Activated CD8-positive, alpha-beta memory T cell treated with anti-CD3 and anti-CD28 coated beads, Interleukin-2, amount 50 U/mL, for 1 hour (primary cell): ENCODE results near the gene LAMA3.
A peak's percentile ranks its signal among the peaks of the same experiment; 100 is the strongest.

Experiments
- DNase-seq: peaks from one replicate; pipeline ENCODE4 v3.0.0-alpha.2; 2020; ENCODE audit errors: extremely low read depth

Gene LAMA3

DNA sequence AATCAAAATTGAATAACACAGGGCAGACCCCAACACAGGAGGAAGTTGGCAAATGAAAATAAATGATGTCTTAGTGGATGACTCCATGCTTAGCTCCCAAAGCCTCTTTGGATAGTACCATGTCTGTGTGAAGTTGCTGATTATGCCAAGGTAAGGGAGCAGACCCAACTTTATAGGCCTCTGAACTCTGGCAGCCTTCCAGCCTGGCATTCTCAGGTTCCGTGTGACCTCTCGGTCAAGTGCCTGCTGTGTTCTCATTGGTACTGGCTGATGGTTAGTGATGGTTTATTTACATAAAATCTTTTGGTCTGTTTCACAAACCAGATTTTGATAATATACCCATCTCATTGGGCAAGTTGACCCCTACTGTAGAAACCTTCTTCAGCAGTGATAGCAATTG, 213.1 kb downstream of the LAMA3 start:
- DNase-seq, result no peak

DNA sequence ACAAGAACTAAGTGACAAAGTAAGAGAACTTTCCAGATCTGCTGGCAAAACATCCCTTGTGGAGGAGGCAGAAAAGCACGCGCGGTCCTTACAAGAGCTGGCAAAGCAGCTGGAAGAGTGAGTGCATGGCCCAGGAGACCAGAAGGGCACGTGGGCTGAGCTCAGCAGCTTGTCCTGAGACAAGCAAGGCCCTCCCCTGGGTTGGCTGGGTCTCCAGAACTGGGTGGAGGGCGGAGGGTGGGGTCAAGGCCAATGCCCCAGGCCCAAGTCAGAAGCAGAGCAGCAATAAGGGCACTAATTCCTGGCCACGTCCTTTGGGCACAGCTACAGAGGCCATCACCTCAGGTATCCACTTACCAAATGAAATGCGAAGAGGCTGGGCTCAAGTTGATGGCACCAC, 214.7 kb downstream of the LAMA3 start:
- DNase-seq, result no peak

DNA sequence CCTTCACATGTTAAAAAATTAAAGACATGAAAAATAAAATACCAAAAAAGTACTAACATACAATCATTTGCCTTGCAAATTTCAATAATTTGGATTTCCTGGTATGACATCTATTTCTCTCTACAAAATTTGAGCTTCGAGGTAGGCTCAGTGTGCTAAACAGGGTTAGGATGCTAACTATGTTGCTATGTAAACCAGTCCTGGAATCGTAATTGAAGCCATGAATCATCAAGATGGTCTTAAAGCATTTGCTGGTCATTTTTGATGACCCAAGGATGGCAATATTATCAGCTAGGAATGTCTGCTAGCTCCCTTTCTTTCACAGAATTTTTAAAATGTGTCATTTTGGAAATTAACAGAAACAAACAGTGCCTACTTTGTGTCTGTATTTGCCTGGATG, 217.4 kb downstream of the LAMA3 start:
- no peak for DNase-seq

DNA sequence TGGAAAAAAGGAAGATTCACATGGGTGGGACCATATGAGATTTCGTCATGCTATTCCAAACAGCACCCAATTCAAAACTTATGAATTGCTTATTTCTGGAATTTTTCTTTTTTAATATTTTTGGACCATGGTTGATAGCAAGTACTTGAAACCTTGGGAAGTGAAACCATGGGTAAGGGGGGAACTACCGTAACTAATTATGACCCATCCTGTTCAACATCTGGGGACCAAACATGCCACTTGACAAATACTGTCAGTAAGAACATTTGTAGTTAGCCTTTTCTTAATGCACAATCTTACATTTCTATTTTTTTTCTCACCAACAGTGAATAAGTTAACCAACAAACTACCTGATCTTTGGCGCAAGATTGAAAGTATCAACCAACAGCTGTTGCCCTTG, 219.6 kb downstream of the LAMA3 start:
- no peak for DNase-seq

DNA sequence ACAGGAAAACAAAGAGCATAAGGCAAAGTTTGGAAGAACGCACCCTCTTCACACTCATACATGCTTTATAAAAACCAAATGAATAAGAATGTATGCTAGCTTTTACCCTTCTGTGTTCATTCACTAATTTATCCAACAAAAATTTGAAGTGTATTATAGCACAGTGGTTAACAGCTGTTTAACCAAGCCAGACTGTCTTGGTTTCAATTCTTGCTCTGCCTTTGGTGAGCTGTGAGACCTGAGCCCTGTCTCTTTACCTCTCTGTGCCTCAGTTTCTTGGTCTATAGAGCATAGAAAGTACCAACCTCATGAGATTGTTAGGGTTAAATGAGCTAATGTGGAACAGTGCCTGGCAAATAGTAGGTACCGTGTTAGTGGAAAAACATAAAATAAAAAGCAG, 220.8 kb downstream of the LAMA3 start:
- no peak for DNase-seq

DNA sequence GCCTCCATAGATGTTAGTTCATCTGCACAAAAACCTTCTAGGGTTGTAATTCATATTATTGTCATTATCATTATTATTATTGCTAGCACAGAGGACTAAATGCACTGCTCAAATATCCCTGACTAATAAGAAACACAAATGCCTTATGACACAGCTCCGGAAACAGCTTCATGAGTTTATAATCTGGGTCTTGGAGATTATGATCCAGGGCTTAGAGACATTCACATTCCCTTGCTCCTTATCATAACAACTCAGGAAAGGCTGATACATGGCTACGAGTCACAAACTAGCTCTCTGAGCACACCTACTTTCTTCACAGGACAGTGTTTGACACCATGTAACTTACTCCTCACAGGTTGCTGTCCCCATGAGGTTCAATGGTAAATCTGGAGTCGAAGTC, 223.1 kb downstream of the LAMA3 start:
- DNase-seq, result no peak

DNA sequence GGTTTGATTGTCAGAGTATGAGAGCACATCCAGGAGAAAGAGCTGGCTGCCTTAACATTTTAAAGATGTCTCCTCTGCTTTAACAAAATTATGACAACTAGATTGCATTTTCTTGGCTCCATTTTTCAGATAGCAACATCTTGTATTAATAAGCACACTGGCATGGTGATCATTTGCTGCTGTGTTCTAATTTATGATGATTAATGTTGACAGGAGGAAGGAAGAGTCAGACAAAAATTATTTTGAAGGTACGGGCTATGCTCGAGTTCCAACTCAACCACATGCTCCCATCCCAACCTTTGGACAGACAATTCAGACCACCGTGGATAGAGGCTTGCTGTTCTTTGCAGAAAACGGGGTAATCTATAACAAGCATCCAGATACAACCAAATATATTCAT, 227.1 kb downstream of the LAMA3 start:
- DNase-seq, result no peak

DNA sequence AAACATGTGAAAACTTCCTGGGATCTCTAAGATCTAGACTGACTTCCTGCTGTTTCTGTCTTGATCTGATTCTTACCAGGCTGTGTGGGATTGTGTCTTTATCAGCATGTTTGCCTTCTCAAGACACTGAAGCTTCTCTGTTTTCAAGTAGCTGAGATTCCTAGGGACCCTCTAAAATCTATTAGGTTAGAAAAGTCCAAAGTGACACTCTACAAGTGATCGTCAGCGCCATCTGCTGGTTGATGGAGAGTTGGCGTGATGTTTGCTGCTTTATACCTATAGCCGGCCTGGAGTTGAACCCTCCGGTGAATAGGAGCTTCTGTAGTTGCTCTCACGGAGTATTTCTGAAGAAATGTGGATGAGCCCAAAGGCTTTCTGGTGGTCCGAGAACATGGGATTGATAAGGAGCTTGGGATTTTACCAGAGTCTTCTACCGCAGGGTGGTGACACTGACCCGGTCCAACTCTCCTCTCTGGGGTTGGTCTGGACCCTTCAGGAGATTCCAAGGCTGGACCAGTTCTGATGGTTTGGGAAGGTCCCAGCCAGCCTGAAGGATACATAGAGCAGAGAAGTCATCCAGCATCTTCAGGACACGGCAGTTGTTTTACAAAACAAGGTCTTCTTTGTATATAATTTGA, 229.3 kb downstream of the LAMA3 start:
- peak; percentile 67 for DNase-seq

DNA sequence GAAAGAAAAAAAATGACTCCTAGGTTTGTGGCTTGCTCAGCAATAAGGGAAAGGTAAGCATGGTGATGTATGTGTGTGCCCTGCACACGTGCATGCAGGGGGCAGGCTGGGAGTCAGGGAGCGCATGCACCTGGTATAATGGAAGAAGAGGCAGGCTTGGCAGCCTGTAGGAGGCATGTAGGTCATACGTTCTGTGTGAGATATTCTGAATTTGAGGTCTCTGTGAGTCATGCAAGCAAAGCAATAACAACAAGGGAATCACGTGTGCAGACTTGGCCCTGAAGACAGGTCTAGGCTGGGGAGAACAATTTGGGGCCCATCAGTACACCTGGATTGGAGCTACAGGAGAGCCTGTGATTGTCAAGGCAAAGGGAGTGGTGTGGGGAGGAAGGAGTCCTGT, 230.8 kb downstream of the LAMA3 start:
- no peak for DNase-seq

DNA sequence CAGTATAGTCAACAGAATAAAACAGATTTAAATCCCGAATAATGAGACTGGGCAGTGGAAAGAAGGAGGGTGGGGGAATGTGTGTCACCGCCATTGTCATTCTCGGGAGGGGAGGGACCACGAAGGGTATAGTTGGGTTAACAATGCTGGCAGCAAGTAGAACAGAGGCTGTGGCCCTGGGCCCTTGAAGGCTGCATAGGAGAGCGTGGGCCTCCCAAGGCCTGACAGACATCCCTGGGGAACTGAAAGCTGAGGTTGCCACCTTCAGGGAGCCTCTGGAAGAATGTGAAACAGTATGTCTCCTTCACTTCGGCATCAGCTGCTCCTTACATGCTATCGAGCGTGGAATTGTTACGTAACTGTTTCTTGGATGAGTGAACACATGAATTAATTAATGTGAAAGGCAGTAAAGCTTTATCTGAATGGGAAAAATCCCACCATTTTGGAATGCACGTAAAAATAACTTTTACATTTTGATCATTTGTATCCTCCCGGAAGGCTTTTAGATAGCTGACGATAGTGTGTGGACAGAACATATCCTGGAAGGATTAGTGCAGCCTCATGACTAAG, 232.5 kb downstream of the LAMA3 start:
- DNase-seq, result no peak

DNA sequence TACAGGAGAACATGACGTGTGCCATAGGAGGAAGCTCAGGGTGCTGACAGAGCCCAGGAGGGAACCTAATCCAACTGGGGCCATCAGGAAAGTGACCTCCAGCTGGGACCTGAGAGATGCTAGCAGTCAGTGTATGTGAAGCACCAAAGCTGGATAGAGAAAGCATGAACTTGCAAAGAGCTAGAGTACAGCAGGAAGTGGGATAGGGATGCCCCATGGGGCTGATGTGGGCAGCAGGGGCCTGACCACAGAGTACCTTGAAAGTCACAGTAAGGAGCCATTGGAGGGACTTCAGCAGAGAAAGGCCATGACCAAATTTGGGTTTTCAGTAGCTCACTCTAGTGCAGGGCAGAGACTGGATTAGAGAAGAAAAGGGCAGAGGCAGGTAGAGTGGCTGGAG, 233.7 kb downstream of the LAMA3 start:
- no peak for DNase-seq

DNA sequence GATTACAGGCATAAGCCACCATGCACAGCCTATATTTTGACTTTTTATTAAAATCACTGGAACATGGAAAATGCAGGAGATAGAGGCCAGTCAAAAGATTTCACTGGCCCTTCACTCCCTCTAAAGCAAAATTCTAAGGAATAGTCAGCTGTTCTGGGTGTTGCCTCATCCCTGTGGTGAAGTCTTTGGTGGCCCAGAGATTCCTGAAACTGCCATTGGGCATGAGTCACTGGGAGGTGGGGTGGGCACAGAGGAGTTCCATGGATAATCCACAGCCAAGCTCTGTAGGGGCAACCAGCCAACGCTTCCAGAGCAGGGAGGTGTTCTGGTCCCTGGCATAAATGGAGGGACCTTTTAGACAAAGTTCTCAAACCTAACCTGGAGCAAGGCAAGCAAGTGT, 235.6 kb downstream of the LAMA3 start:
- no peak for DNase-seq

DNA sequence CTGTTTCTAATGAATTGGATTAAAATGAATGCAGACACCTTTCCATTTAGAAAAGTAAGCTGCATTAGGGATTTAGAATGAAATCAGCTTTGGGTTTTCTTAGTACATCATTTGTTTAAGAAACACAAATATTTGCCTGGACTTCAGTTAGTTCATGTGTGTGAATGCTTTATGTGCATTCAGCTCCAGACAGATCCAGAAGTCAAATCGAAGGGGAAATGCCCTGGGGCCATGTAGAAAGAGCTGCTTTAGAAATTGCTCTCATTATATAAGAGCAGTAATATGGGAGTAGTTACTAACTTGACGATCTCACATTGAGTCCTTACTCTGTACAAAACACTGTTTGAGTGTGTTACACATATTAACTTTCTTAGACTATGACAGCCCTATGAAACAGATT, 237.3 kb downstream of the LAMA3 start:
- no peak for DNase-seq

DNA sequence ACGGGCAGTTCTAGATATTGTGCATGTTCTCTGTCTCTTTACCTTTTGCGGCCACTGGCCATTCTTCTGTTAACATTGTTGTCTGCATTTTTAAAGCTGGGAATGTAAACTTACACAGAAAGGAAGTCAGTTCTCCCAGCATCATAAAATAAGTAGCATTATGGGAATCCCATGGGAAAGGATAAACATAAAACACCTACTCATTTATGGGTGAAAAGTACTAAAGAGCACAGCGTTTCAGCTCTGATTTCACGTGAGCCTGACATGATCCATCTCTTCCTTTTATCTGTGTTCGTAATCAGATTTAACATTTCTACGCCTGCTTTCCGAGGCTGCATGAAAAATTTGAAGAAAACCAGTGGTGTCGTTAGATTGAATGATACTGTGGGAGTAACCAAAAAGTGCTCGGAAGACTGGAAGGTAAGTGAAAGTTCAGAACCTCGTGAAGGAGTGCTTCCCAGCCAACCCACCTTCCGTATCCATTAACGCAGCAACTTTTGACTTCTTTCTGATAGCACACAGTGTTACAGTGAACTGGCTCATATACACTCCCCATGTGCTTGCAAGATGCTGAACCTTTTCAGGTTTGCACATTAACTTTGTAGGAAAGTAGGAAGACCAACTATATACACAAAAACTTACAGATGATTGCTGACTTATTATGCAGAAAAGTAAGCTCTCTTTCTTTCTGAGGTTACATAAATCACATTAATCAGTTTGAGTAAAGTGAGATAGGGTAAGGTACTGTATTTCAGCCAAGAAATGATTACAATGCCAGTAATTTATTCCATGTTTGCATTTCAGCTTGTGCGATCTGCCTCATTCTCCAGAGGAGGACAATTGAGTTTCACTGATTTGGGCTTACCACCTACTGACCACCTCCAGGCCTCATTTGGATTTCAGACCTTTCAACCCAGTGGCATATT, 238.8 kb downstream of the LAMA3 start:
- DNase-seq, result no peak

DNA sequence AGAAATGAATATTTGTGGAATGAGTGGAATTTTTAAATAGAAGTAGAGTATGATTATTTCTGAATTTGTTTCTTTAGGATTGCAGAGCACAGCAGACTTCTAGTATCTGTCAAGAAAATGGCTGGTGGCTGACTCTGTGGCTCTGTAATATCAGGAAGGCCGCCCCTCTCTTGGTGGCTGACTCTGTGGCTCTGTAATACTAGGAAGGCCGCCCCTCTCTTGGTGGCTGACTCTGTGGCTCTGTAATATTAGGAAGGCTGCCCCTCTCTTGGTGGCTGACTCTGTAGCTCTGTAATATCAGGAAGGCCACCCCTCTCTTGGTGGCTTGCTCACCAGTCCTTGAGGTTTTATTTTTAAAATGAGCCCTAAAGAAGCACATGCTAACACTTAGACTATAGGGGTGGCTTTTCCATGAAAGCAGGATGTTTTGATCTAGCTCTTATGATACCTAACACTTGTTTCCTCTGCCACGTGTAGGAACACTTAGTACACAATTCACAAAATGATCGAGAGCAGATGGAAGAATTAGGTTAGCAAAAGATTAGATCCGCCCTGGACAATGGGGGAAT, 240.2 kb downstream of the LAMA3 start:
- DNase-seq, result no peak

DNA sequence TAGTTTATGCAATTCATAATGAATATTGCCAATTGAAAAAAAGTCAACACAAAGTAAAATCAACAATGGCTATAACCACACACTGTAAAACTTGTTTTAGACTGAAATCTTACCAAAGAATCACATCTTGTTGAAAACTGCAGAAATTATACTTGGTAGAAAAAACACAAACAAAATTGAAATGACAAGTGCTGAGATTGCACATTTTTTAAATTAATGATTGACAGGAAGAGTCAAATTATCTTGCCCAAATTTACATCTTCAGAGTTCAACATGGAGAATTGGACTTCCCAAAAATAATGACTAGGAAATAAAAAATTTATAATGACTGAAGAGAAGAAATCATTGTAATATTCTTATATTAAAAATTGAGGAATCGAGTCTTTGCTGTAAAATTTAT, 240.7 kb downstream of the LAMA3 start:
- no peak for DNase-seq

DNA sequence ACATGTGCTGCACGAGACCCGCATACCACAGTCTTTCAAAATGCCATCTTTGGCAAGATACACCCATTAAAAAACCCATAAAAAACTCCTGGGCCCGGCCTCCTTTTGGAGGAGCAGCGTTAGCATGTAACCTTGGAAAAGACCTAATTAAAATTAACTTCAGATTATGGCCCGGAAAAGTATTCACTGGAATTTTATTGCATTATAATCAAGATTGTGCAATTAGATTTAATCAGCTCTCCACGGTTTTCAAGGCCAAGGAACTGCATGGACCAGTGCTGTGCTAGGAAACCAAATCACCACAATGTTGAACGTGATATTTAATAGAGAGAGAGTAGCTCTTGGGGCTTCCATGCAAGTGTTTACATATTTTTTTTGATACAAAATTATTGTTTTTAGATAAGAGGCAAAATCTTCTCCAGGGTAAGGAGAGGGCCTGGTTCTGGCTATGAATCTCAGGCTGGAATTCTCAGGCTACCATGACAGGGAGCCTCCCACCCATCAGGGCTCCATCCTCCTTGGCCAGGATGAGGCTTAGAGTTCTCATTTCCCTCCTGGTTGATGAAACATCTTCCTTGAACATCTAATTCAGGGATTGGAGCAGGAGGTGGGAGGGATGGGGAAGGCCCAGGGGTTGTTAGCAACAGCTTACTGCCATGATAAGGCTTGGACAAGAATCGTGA, 243.3 kb downstream of the LAMA3 start:
- no peak for DNase-seq

DNA sequence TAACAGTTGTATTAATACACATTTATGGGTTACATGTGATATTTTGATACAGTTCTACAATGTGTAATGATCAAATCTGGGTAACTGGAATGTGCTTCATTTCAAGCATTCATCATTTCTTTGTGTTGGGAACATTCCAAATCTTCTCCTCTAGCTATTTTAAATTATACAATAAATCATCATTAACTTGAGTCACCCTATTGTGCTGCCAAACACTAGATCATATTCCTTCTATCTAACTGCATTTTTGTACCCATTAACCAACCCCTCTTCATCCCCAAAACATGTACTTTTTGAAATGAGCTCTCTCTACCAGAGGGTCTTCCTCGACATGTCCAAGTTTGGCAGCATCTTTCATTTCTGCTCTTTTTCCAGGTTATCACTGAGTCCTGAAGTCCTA, 244.2 kb downstream of the LAMA3 start:
- no peak for DNase-seq

DNA sequence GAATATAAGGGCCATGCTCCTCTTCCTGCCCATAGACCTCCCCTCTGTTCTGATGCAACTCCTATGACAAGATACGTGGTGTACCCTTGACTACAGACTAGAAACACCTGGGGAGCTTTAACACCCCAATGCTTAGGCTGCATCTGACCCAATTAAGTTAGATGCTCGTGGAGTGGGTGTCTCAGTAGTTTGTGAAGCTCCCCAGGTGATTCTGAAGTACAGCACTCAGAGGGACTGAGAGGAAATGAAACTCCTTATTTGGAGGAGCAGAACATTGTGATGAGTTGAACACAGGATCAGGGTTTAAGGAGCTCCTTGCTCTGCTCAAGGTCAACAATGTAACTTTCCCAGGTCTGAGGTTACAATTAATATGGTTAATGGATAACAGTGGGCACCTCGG, 245.0 kb downstream of the LAMA3 start:
- DNase-seq, result no peak

DNA sequence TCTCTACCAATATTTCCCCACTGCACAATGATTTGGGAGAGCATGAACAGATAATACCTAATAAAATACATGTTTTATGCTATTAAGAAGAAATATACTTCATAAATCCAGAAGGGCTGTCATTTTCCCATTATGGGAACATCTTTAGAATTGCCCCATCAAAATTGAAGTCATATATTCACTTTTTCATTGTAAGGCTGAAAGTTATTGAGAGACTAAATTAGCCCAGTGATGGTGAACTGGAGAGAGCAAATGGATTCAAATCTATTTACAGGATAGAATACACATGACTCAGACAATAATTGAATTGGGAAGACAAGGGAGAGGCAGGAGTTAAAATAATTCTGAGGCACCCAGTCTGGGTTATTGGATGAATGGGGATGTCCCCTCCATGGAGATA, 245.6 kb downstream of the LAMA3 start:
- DNase-seq, result no peak

DNA sequence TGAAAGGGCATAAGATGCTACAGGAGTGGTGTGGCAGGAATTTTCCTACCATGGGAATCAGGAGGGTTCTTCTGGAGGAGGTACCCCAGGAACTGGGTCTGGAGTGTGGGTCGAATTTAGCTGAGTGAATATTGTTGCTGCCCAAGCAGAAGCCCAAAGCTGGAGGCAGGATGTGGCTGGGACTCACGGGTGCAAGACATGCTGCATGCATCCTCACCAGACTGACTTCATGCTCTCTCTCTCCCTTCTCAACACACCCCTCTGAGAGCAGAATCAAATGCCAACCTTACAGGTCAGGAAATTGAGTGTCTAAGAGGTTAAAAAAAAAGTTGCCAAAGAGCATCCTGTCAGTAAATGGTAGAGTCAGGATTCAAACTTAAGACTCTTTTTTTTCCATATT, 246.6 kb downstream of the LAMA3 start:
- DNase-seq, result no peak

DNA sequence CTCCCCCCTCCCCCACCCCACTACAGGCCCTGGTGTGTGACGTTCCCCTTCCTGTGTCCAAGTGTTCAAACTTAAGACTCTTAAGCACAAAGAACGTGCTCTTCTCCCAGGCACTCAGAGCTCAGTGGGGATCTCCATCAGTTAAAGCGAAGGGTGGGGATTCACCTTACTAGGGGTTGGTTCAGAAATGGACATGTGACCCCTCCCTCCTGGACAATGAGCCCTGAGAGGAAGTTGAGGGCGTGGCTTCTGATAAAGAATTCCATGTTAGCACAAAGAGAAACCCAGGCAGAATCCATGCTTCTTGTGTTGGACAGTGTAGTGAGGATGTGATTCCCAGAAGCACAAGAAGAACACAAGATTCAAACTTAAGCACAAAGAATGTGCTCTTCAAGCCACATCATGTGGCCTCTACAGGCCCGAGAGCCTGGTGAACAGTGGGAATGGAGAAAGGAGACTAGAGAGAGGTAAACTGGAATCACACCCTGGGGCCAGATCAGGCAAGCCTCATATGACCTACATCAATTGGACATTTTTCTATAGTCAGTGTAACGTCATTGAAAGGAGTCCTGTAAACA, 247.2 kb downstream of the LAMA3 start:
- no peak for DNase-seq
